ENCODE results near the gene SOHLH1.
A peak's percentile ranks its signal among the peaks of the same experiment; 100 is the strongest.

The SOHLH1 gene

GRCh38 chr9:135729480-135729879 lies 30.2 kb upstream of the SOHLH1 start:
- no peak overlapping the region for H3K4me3 ChIP-seq (ENCODE audit: low read depth, low read length)

- no peak overlapping the region for H3K4me3 ChIP-seq (ENCODE audit: low read depth, low read length)
Observed at GRCh38 chr9:135728436-135729110, 29.3 kb upstream of the SOHLH1 start.

- no peak overlapping the region for H3K4me3 ChIP-seq (ENCODE audit: low read depth, low read length)
Observed at GRCh38 chr9:135727257-135727875, 28.1 kb upstream of the SOHLH1 start.

- no peak overlapping the region for H3K4me3 ChIP-seq (ENCODE audit: low read depth, low read length)
Observed at GRCh38 chr9:135726138-135726853, 27.0 kb upstream of the SOHLH1 start.

GRCh38 chr9:135724186-135724787 lies 25.0 kb upstream of the SOHLH1 start:
- H3K4me3 ChIP-seq (ENCODE audit: low read depth, low read length) = no peak overlapping the region

- H3K4me3 ChIP-seq (ENCODE audit: low read depth, low read length) = no peak overlapping the region
Observed at GRCh38 chr9:135722365-135722764, 23.1 kb upstream of the SOHLH1 start.

GRCh38 chr9:135719472-135719871 lies 20.2 kb upstream of the SOHLH1 start:
- H3K4me3 ChIP-seq (ENCODE audit: low read depth, low read length) = no peak overlapping the region

- no peak overlapping the region for H3K4me3 ChIP-seq (ENCODE audit: low read depth, low read length)
Observed at GRCh38 chr9:135718616-135719015, 19.3 kb upstream of the SOHLH1 start.

- H3K4me3 ChIP-seq (ENCODE audit: low read depth, low read length) = no peak overlapping the region
Observed at GRCh38 chr9:135717410-135717809, 18.1 kb upstream of the SOHLH1 start.

- H3K4me3 ChIP-seq (ENCODE audit: low read depth, low read length) = no peak overlapping the region
Observed at GRCh38 chr9:135716045-135716444, 16.8 kb upstream of the SOHLH1 start.

- H3K4me3 ChIP-seq (ENCODE audit: low read depth, low read length) = no peak overlapping the region
Observed at GRCh38 chr9:135715056-135715595, 15.8 kb upstream of the SOHLH1 start.

- H3K4me3 ChIP-seq (ENCODE audit: low read depth, low read length) = peak overlapping the region; percentile 17
Observed at GRCh38 chr9:135714242-135715055, 15.2 kb upstream of the SOHLH1 start.

GRCh38 chr9:135712613-135713295 lies 13.5 kb upstream of the SOHLH1 start:
- H3K4me3 ChIP-seq (ENCODE audit: low read depth, low read length) = no peak overlapping the region

- H3K4me3 ChIP-seq (ENCODE audit: low read depth, low read length) = no peak overlapping the region
Observed at GRCh38 chr9:135711881-135712280, 12.6 kb upstream of the SOHLH1 start.

GRCh38 chr9:135711391-135711790 lies 12.1 kb upstream of the SOHLH1 start:
- H3K4me3 ChIP-seq (ENCODE audit: low read depth, low read length) = no peak overlapping the region

- no peak overlapping the region for H3K4me3 ChIP-seq (ENCODE audit: low read depth, low read length)
Observed at GRCh38 chr9:135708164-135708563, 8.9 kb upstream of the SOHLH1 start.

- no peak overlapping the region for H3K4me3 ChIP-seq (ENCODE audit: low read depth, low read length)
Observed at GRCh38 chr9:135707252-135708138, 8.2 kb upstream of the SOHLH1 start.

GRCh38 chr9:135706288-135706687 lies 7.0 kb upstream of the SOHLH1 start:
- no peak overlapping the region for H3K4me3 ChIP-seq (ENCODE audit: low read depth, low read length)

GRCh38 chr9:135705376-135705775 lies 6.1 kb upstream of the SOHLH1 start:
- no peak overlapping the region for H3K4me3 ChIP-seq (ENCODE audit: low read depth, low read length)

Data from iPS-11a (cell line).